ENCODE data around the gene DNAAF9. TPM values are rescaled to one million over a fixed set of nuclear protein-coding genes. Genes with fewer than 3 reads are reported as not detected.

Gene DNAAF9
- total RNA-seq, 4 donors from 2014 or later, result 6.9 to 14.5 (median 8.9) TPM

DNA sequence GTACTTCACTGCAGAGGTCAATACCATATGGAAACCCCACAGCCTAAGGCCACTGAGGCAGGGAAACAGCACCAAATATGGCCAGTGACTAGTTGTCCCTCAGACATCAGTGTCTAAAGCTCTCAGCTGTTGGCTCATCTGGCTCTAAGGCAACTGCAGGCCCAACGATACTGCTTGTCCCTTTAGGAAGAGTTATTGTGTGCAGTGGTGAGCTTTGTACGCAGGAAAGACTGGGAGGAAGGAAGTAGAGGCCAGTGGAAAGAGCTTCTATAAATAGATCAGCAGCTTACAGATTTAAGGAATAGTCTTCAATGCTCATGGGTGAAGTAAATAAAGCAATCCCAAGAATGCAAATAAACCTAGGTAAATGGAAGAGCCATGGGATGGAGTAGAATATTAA lies 29.3 kb downstream of the DNAAF9 start:
- Histone ChIP-seq H3K4me3 (no peak overlapping the region), H3K36me3 (peaks cover 0 to 80% (median 5%) of the 10 kb centered on the region in 3 donors), H3K27ac (peak overlapping the region in 1 of 4 donors; percentile 3), H3K9me3 (no peaks in the 10 kb centered on the region), H3K27me3 (no peaks in the 10 kb centered on the region), H3K4me1 (peaks cover 0 to 14% (median 0%) of the 10 kb centered on the region in 3 donors)
- 61 to 68% methylated on average over 2 of the region's 2 CpGs for WGBS, 2 donors
- TF ChIP-seq, protein P1, sequence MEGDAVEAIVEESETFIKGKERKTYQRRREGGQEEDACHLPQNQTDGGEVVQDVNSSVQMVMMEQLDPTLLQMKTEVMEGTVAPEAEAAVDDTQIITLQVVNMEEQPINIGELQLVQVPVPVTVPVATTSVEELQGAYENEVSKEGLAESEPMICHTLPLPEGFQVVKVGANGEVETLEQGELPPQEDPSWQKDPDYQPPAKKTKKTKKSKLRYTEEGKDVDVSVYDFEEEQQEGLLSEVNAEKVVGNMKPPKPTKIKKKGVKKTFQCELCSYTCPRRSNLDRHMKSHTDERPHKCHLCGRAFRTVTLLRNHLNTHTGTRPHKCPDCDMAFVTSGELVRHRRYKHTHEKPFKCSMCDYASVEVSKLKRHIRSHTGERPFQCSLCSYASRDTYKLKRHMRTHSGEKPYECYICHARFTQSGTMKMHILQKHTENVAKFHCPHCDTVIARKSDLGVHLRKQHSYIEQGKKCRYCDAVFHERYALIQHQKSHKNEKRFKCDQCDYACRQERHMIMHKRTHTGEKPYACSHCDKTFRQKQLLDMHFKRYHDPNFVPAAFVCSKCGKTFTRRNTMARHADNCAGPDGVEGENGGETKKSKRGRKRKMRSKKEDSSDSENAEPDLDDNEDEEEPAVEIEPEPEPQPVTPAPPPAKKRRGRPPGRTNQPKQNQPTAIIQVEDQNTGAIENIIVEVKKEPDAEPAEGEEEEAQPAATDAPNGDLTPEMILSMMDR (IDR thresholded peaks at IDR 0.05), result no peak
- no peak for TF ChIP-seq POLR2A (IDR thresholded peaks at IDR 0.05)
- intact Hi-C loops (cut with DNase I), result no loop called here
- no peak for DNase-seq

DNA sequence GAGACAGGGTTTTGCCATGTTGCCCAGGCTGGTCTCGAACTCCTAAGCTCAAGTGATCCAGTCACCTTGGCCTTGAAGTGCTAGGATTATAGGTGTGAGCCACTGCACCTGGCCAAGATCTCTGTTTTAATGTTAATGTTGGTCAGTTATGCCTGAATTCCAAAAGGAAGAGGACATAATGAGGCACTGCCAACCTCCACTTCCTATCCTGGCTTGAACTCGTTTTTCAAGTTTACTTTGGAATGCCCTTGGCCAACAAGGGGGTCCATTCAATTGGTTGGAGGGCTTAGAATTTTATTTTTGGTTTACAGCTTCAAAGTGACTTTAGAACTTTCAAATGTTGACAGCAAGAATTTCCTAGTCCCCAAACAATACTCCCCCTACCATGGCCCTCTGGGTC lies 29.8 kb downstream of the DNAAF9 start:
- TF ChIP-seq POLR2A (IDR thresholded peaks at IDR 0.05), result no peak
- TF ChIP-seq, protein P1 (IDR thresholded peaks at IDR 0.05), result no peak
- no peak overlapping the region for H3K4me3 ChIP-seq
- peak overlapping the region in 1 of 4 donors; percentile 3 for H3K27ac ChIP-seq
- no peak for DNase-seq
- no peaks in the 10 kb centered on the region for H3K9me3 ChIP-seq
- 70 to 75% methylated on average over 2 of the region's 2 CpGs for WGBS, 2 donors
- intact Hi-C loops (cut with DNase I), result no loop called here
- H3K4me1 ChIP-seq, result peaks cover 0 to 14% (median 0%) of the 10 kb centered on the region in 3 donors
- H3K27me3 ChIP-seq, result no peaks in the 10 kb centered on the region
- H3K36me3 ChIP-seq, result peaks cover under 1 to 85% (median 5%) of the 10 kb centered on the region in 3 donors

DNA sequence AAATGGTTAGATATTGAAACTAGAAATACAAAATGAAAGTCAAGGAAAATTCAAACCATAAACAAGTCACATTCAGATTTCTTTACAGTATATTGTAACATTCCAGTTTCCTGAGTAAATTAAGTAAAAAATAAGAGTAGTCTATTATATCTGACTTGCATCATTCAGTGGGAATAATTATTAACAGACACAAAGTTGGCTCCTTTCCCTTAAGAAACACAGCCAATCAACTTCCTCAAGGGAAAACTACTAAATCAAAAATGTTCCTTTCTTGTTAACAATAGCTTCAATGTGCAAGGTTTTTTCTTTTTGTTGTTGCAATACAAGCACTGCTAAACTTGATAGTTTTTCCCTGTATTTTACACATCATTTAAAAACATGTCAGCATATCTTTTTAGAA lies 33.2 kb downstream of the DNAAF9 start:
- Histone ChIP-seq H3K4me3 (no peak overlapping the region), H3K4me1 (peaks cover 0 to 14% (median 0%) of the 10 kb centered on the region in 3 donors), H3K27ac (no peak overlapping the region), H3K36me3 (peaks cover 5 to 97% (median 10%) of the 10 kb centered on the region in 3 donors), H3K9me3 (no peaks in the 10 kb centered on the region), H3K27me3 (no peaks in the 10 kb centered on the region)
- TF ChIP-seq POLR2A (IDR thresholded peaks at IDR 0.05), result no peak
- TF ChIP-seq, protein P1 (IDR thresholded peaks at IDR 0.05), result no peak
- DNase-seq, result no peak
- intact Hi-C loops (cut with DNase I), result no loop called here

DNA sequence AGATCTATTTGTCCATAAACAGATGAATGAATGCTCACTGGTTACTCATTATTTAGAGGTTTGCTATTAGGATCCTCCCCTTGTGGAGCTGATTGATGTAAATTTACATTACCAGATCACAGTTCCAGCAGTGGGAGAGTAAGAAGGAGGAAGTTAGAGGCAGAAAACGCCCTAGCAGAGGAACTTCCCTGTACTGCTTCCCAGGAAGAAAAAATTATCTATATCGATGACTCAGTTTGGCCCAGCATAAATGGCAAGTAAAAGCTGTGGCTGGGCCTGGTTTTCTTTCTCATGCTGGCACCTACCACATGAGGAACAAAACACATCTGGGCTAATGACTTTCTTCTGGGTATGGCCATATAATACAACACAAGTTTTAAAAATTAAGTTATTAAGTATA lies 35.7 kb downstream of the DNAAF9 start:
- Histone ChIP-seq H3K4me3 (no peak overlapping the region), H3K36me3 (peaks cover 5 to 98% (median 10%) of the 10 kb centered on the region in 3 donors), H3K27ac (no peak overlapping the region), H3K9me3 (no peaks in the 10 kb centered on the region), H3K27me3 (no peaks in the 10 kb centered on the region), H3K4me1 (no peaks in the 10 kb centered on the region)
- no peak for DNase-seq
- WGBS, 2 donors, result 57 to 73% methylated on average over 2 of the region's 2 CpGs
- intact Hi-C loops (cut with DNase I), result no loop called here
- TF ChIP-seq, protein P1 (IDR thresholded peaks at IDR 0.05), result no peak
- TF ChIP-seq POLR2A (IDR thresholded peaks at IDR 0.05), result no peak

DNA sequence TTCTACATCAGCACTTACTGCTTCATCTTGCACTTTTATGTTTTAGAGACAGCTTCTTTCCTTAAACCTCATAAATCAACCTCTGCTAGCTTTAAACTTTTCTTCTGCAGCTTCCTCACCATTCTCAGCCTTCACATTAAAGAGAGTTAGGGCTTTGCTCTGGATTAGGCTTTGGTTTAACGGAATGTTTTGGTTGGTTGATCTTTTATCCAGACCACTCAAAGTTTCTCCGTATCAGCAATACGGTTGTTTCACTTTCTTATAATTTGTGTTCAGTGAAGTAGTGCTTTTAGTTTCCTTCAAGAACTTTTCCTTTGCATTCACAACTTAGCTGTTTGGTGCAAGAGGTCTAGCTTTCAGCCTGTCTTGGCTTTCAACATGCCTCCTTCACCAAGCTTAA lies 40.4 kb downstream of the DNAAF9 start:
- 83 to 91% methylated on average over 3 of the region's 3 CpGs for WGBS, 2 donors

More for the DNA sequence above, 40.4 kb downstream of the DNAAF9 start:
- H3K9me3 ChIP-seq, result no peaks in the 10 kb centered on the region
- no peak overlapping the region for H3K4me3 ChIP-seq
- intact Hi-C loops (cut with DNase I), result no loop called here
- H3K36me3 ChIP-seq, result peaks cover 0 to 87% (median 4%) of the 10 kb centered on the region in 3 donors
- DNase-seq, result no peak
- TF ChIP-seq, protein P1 (IDR thresholded peaks at IDR 0.05), result no peak
- TF ChIP-seq POLR2A (IDR thresholded peaks at IDR 0.05), result no peak
- no peaks in the 10 kb centered on the region for H3K27me3 ChIP-seq
- H3K4me1 ChIP-seq, result no peaks in the 10 kb centered on the region
- H3K27ac ChIP-seq, result no peak overlapping the region

Measured in esophagus squamous epithelium (tissue), 5 donors.